ENCODE data around the gene HEATR5A. TPM values are rescaled to one million over a fixed set of nuclear protein-coding genes. Genes with fewer than 3 reads are reported as not detected.

The HEATR5A gene
- total and polyA plus RNA-seq, 2 of the 13 experiments (the other 11 are each of a cell fraction or from before 2014, with no cell fraction given), result 36.4 to 105 TPM

DNA sequence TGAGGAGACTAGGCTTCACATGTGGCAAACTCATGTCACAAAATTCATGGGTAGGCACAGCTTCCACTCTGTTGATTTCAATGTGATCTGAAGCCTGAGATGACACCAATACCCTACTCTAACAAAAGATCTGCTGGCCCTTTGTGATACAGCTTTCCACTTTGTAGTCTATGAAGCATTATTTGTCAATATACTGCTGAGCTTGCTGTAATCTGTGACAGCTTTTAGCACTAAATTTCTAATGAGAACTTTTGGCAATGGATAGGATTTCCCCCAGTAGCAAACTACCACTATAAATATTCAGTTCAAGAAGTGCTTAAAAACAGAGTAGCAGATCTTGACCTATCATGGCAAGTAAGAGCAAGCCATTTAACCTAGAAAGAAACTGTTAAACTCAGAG is 5.6 kb upstream of the HEATR5A start:
- Histone ChIP-seq H3K4me3 (replicated peaks in 1 of 3; ENCODE audit: insufficient read depth in 1 of 3, low read depth in 2 of 3, low read length in 3 of 3) (no peak overlapping the region), H2AFZ (ENCODE audit: low read length) (no peak overlapping the region), H3K9me3 (ENCODE audit: low read length) (no peaks in the 10 kb centered on the region), H3K36me3 (replicated peaks in 1 of 2; ENCODE audit: control insufficient read depth in 1 of 2, insufficient read depth in 2 of 2, low read length in 2 of 2) (no peaks in the 10 kb centered on the region), H3K79me2 (ENCODE audit: insufficient read depth, low read length) (no peaks in the 10 kb centered on the region), H3K4me2 (ENCODE audit: low read depth, low read length) (no peak overlapping the region), H3K27me3 (ENCODE audit: control insufficient read depth in 1 of 2, insufficient read depth in 2 of 2, low read length in 2 of 2) (no peaks in the 10 kb centered on the region; a peak in 1 of 5 replicates), H3K27ac (ENCODE audit: extremely low read length, insufficient read depth, low read length) (no peak overlapping the region), H3K4me1 (ENCODE audit: insufficient read depth, low read length) (peaks cover 14% of the 10 kb centered on the region), H4K20me1 (ENCODE audit: insufficient read depth, low read length) (no peaks in the 10 kb centered on the region), H3K9ac (ENCODE audit: insufficient read depth, low read depth, low read length) (no peak overlapping the region)
- in situ Hi-C loops (cut with HindIII; ENCODE audit: extremely low pct_ligation_motif_present, low pct_unique_long_range_greater_than_20kb), result no loop called here
- TF ChIP-seq, protein P1, sequence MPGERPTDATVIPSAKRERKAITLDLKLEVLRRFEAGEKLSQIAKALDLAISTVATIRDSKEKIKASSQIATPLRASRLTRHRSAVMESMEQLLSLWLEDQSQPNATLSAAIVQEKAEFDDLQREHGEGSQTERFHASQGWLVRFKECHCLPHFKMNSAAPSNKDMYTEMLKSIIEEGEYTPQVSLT (CRISPR knock-in tag; IDR thresholded peaks at IDR 0.05; ENCODE audit: borderline replicate concordance, low read depth), result no peak
- TF ChIP-seq MAFK (conservative IDR thresholded peaks at IDR 0.05 in 1 of 2, IDR thresholded peaks at IDR 0.05 in 1 of 2; ENCODE audit: low read length in 2 of 2), result peak; percentile 91 to 94
- no peak for TF ChIP-seq KLF16 (CRISPR knock-in tag; IDR thresholded peaks at IDR 0.05)
- peak; percentile 93 for TF ChIP-seq MAFF (IDR thresholded peaks at IDR 0.05; ENCODE audit: low read depth, low read length)
- DNase-seq (ENCODE audit: low spot score) (no peak), FAIRE-seq (no peak), ATAC-seq (no peak)
- ChIA-PET CTCF (ENCODE audit: low intra/inter-chr PET ratio, low total read pairs) (no interaction called here), POLR2A (interaction anchor here (1.0 to 3.2 kb wide), 2 partner anchors 26 to 31 kb away, joined by 3 to 17 read pairs; partner anchors contain the start of gene DTD2)
- BruUV-seq (replicated peaks), result no TSS peak
- intact Hi-C loops (cut with micrococcal nuclease; ENCODE audit: unreplicated experiment), result no loop called here

DNA sequence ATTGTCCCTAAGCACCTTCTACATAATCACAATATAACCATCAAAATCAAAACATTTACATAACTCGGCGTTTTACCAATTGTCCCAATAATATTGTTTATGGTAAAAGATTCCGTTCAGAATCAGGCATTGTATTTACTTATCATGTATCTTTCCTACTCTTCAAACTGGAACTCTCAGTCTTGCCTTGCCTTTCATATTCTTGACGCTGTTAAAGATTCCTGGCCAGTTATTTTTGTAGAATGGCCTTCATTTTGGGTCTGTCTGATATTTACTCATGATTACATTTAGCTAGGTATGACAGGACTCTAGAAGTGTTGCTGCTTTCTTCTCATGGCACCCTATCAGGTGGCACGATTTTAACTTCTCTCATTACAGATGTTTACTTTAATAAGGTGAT is 850 bp upstream of the HEATR5A start:
- POLR2A ChIA-PET, result interaction anchor here (1.1 to 4.9 kb wide), 14 partner anchors 9 to 834 kb away, joined by 3 to 181 read pairs (median 12); partner anchors contain the start of genes DTD2, HECTD1, RNU6-8 and STRN3
- FAIRE-seq (peak; percentile 8), ATAC-seq (no peak), DNase-seq (ENCODE audit: low spot score) (peak; percentile 26)
- Histone ChIP-seq H4K20me1 (ENCODE audit: insufficient read depth, low read length) (no peaks in the 10 kb centered on the region), H3K36me3 (replicated peaks in 1 of 2; ENCODE audit: control insufficient read depth in 1 of 2, insufficient read depth in 2 of 2, low read length in 2 of 2) (no peaks in the 10 kb centered on the region), H2AFZ (ENCODE audit: low read length) (peak overlapping the region; percentile 91), H3K27me3 (ENCODE audit: control insufficient read depth in 1 of 2, insufficient read depth in 2 of 2, low read length in 2 of 2) (no peaks in the 10 kb centered on the region; a peak in 1 of 5 replicates), H3K79me2 (ENCODE audit: insufficient read depth, low read length) (peaks cover 33% of the 10 kb centered on the region), H3K9me3 (ENCODE audit: low read length) (no peaks in the 10 kb centered on the region), H3K4me3 (replicated peaks in 1 of 3; ENCODE audit: insufficient read depth in 1 of 3, low read depth in 2 of 3, low read length in 3 of 3) (peak overlapping the region; percentile 73 to 99 (median 85); a peak in 5 of 6 replicates), H3K27ac (ENCODE audit: extremely low read length, insufficient read depth, low read length) (peak overlapping the region; percentile 89), H3K4me1 (ENCODE audit: insufficient read depth, low read length) (peaks cover 27% of the 10 kb centered on the region), H3K4me2 (ENCODE audit: low read depth, low read length) (peak overlapping the region; percentile 85), H3K9ac (ENCODE audit: insufficient read depth, low read depth, low read length) (peak overlapping the region; percentile 90)
- intact Hi-C loops (cut with micrococcal nuclease; ENCODE audit: unreplicated experiment), result loop anchor here (5.0 kb wide), 2 partner anchors 214 to 656 kb away; partner anchors contain the start of genes ARHGAP5 and HECTD1
- in situ Hi-C loops (cut with HindIII; ENCODE audit: extremely low pct_ligation_motif_present, low pct_unique_long_range_greater_than_20kb), result loop anchor here (5.0 kb wide), 1 partner anchor 36 kb away; the partner anchor contains the start of gene DTD2
- WGBS (ENCODE audit: low lambda C conversion rate), result 41% methylated on average over 5 of the region's 5 CpGs
- CTCF ChIA-PET (ENCODE audit: low intra/inter-chr PET ratio, low total read pairs), result interaction anchor here (0.9 kb wide), 1 partner anchor 29 kb away, joined by 3 read pairs; no protein-coding TSS in a partner anchor
- no TSS peak for BruUV-seq (replicated peaks)
- TF ChIP-seq, protein P2, sequence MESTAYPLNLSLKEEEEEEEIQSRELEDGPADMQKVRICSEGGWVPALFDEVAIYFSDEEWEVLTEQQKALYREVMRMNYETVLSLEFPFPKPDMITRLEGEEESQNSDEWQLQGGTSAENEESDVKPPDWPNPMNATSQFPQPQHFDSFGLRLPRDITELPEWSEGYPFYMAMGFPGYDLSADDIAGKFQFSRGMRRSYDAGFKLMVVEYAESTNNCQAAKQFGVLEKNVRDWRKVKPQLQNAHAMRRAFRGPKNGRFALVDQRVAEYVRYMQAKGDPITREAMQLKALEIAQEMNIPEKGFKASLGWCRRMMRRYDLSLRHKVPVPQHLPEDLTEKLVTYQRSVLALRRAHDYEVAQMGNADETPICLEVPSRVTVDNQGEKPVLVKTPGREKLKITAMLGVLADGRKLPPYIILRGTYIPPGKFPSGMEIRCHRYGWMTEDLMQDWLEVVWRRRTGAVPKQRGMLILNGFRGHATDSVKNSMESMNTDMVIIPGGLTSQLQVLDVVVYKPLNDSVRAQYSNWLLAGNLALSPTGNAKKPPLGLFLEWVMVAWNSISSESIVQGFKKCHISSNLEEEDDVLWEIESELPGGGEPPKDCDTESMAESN (CRISPR knock-in tag; conservative IDR thresholded peaks at IDR 0.05), result 0 out of 2 replicates have a peak, but pooled peaks have one; percentile 9
- TF ChIP-seq BRCA1 (CRISPR knock-in tag; IDR thresholded peaks at IDR 0.05), result 0 out of 2 replicates have a peak, but pooled peaks have one; percentile 26
- TF ChIP-seq KAT7 (CRISPR knock-in tag; IDR thresholded peaks at IDR 0.05; ENCODE audit: borderline replicate concordance), result no peak
- TF ChIP-seq RARA (CRISPR knock-in tag; IDR thresholded peaks at IDR 0.05), result no peak
- TF ChIP-seq FOXJ3 (CRISPR knock-in tag; IDR thresholded peaks at IDR 0.05; ENCODE audit: borderline replicate concordance), result peak; percentile 13; the same call in 1 of the 2 replicates
- TF ChIP-seq, protein P3, sequence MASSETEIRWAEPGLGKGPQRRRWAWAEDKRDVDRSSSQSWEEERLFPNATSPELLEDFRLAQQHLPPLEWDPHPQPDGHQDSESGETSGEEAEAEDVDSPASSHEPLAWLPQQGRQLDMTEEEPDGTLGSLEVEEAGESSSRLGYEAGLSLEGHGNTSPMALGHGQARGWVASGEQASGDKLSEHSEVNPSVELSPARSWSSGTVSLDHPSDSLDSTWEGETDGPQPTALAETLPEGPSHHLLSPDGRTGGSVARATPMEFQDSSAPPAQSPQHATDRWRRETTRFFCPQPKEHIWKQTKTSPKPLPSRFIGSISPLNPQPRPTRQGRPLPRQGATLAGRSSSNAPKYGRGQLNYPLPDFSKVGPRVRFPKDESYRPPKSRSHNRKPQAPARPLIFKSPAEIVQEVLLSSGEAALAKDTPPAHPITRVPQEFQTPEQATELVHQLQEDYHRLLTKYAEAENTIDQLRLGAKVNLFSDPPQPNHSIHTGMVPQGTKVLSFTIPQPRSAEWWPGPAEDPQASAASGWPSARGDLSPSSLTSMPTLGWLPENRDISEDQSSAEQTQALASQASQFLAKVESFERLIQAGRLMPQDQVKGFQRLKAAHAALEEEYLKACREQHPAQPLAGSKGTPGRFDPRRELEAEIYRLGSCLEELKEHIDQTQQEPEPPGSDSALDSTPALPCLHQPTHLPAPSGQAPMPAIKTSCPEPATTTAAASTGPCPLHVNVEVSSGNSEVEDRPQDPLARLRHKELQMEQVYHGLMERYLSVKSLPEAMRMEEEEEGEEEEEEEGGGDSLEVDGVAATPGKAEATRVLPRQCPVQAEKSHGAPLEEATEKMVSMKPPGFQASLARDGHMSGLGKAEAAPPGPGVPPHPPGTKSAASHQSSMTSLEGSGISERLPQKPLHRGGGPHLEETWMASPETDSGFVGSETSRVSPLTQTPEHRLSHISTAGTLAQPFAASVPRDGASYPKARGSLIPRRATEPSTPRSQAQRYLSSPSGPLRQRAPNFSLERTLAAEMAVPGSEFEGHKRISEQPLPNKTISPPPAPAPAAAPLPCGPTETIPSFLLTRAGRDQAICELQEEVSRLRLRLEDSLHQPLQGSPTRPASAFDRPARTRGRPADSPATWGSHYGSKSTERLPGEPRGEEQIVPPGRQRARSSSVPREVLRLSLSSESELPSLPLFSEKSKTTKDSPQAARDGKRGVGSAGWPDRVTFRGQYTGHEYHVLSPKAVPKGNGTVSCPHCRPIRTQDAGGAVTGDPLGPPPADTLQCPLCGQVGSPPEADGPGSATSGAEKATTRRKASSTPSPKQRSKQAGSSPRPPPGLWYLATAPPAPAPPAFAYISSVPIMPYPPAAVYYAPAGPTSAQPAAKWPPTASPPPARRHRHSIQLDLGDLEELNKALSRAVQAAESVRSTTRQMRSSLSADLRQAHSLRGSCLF (CRISPR knock-in tag; IDR thresholded peaks at IDR 0.05; ENCODE audit: borderline replicate concordance), result no peak
